NCI-H460 (cell line): Measurements from ENCODE around the gene CHTF18. TPM values are rescaled to one million over a fixed set of nuclear protein-coding genes. Genes with fewer than 3 reads are reported as not detected.

Experiments used
- DNase-seq: peaks from one replicate; pipeline ENCODE4 v3.0.0-alpha.2; 2016; ENCODE audit warnings: low read depth; ENCODE audit errors: extremely low read depth
- small RNA-seq, 2 experiments: library from RNA; depleted of rRNA; stranded (forward); fragments of <200 nt; gene quantifications; one replicate each; pipeline ENCODE3, GENCODE V24; 2014
- total RNA-seq: library from RNA; depleted of rRNA; stranded (reverse); fragments of >200 nt; shearing (Covaris generic); gene quantifications from 2 replicates; pipeline ENCODE4 v1.2.3, GENCODE V29; 2014; rRNA removed

The CHTF18 gene
- total RNA-seq, 1 experiment from 2014 or later: 12.1 TPM

DNA sequence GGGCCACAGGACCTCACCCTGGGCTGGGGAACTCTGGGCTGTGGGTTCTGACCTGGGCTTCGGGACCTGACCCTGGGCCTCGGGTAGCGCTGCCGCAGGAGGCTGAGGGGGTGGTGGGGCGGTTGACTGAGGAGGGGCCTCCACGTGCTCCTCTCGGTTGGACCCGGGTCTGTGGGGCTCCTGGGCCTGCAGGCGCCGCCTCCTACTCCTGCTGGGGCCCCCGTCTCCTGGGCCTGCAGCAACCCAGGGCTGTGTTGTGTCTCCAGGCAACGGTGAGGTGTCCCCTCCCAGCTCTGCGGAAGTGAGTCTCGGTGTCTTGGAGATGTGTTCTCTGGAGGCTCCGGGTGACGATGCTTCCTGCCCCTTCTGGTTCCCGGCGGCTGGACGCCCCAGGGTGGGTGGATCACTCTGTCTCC is 53.6 kb downstream of the CHTF18 start:
- DNase-seq: no peak

DNA sequence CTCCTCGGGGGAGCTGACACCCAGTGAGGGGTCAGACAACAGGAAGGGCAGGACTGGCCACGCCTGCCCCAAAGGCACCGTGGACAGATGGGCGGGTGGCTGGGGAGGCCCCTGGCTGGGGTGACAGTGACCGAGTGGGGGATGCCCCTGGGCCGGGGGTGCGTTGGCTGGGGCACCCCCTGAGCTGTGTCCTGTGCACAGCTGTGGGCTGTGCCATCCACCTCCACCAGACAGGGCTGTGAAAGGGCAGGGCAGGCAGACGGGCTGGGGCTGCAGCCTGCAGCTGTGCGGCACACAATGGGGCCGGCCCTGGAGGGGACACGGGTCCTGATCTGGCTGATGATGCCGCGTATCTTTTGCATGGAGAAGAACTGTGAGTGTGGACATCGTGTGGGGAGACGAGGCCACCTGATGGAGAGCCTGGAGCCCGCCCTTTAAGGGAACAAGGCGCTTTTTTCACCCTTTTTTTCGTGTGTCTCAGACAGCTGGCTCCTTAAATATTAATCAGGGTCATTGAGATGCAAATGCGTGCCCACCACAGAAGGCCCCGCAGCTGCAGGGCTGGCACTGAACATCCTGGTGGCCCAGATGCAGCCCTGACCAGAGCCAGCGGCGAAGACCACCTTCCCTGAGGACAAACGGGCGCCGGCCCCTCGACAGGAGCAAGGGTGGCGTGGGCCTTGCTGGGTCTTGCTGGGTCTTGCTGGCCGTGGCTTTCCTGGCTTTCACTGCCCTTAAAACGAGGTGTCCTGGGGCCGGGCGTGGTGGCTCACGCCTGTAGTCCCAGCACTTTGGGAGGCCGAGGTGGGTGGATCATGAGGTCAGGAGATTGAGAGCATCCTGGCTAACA is 54.5 kb downstream of the CHTF18 start:
- no peak for DNase-seq

DNA sequence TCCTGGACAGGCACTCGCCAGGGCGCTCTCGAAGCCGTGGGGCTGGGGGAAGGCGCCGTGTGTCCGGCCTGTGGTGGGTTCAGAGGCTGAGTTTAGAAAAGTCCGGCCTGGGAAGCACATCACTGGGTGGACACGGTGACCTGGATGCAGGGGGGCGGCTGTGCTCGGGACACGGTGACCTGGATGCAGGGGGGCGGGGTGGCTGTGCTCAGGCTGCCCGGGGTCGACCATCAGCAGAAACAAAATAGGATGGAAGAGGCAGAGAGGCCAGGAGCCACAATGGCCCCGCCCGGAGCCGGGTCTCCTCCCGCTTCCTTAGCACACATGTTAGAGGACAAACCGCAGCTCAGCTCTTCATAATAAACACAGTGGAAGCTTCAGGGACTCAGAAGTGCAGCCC is 55.4 kb downstream of the CHTF18 start:
- no peak for DNase-seq

DNA sequence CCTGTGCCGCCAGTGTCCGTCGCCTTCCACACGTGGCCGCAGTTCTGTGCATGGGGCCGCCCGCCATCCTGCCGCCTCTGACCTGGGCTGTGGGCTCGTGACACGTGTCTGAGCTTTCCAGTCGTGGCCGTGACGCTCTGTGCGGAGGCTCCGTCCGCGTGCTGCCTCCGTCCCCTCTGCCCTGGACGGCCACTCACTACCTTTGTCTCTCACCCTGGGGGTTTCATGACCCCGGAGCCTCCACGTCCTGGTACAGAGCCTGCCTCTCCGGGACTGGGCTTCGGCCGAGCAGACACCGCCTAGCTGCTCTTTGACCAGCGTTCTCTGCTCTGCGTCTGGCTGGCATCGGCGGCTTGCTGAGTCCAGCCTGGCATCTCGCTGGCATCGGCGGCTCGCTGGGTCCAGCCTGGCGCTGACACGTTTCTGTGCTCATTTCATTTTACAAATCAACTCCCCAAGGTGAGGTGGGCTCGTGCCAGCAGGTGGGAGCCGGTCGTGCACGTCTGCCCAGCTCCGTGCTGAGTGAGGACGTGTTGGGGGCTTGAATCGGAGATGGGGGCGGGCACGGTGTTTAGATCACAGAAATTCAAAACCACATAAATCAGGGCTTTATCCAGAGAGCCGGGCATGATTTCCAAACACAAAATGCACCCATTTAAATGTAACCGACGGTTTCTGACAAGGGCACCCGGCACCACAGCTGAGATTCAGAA is 56.4 kb downstream of the CHTF18 start:
- DNase-seq: no peak

DNA sequence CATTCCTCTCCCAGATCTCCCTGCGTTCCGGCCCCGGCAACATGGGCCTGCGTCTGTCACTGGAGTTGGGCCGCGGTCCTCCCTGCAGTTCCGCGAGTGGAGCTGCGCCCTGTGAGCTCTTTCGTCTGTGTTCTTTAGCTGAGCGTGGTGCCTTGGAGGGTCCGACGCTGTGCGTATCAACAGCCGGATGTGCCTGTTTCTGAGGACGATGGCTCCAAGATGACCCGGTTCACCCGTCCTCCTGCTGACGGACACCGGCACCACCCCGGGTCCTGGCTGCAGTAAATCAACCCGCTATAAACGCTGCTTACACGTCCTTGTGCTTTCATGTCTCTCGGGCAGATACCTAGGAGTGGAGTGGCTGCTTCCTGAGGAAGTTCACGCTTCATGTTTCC is 56.9 kb downstream of the CHTF18 start:
- DNase-seq: no peak

DNA sequence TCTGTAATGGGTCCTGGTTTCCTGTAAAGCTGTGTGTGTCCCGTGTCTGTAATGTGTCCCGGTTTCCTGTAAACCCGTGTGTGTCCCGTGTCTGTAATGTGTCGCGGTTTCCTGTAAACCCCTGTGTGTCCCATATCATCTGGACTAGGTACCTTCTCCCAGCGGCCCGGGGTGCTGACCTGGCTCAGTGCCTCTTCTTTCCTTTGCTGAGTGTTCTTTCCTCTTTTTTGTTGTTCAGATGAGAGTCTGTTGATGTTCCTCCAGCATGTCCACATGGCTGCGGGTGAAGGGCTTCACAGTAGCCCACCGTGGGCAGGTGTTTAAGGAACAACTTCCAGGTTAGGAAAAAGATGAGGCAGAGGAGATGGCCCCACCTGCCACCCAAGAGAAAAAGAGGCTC is 58.7 kb downstream of the CHTF18 start:
- no peak for DNase-seq

Small RNA genes lying within 50 kb of the gene (small RNA-seq; reads per million reads assigned to genes)
- 0 reads per million in 2 experiments for gene MIR662

Other genes starting within 250 kb of the CHTF18 start
- 0.05 TPM in 1 of 2 replicates, not detected in the other for gene PRR35, start 228.2 kb upstream of the CHTF18 start, total RNA-seq
- gene NHLRC4, start 221.6 kb upstream of the CHTF18 start, total RNA-seq: 0.12 and 0.35 TPM in 2 replicates
- 16.7 and 18.3 TPM in 2 replicates for gene PIGQ, start 218.7 kb upstream of the CHTF18 start, total RNA-seq
- 10.7 and 11.9 TPM in 2 replicates for gene RAB40C, start 198.6 kb upstream of the CHTF18 start, total RNA-seq
- 0.15 and 0.43 TPM in 2 replicates for gene WFIKKN1, start 157.6 kb upstream of the CHTF18 start, total RNA-seq
- gene METTL26, start 152.3 kb upstream of the CHTF18 start, total RNA-seq: 84.3 and 106 TPM in 2 replicates
- gene MCRIP2, start 146.8 kb upstream of the CHTF18 start, total RNA-seq: 60.2 and 87.0 TPM in 2 replicates
- gene WDR90, start 139.3 kb upstream of the CHTF18 start, total RNA-seq: 13.1 and 14.6 TPM in 2 replicates
- 39.6 and 47.4 TPM in 2 replicates for gene RHOT2, start 120.5 kb upstream of the CHTF18 start, total RNA-seq
- 2.2 and 2.3 TPM in 2 replicates for gene RHBDL1, start 112.9 kb upstream of the CHTF18 start, total RNA-seq
- gene STUB1, start 108.2 kb upstream of the CHTF18 start, total RNA-seq: 69.3 and 83.1 TPM in 2 replicates
- gene JMJD8, start 104.3 kb upstream of the CHTF18 start, total RNA-seq: 46.5 and 52.1 TPM in 2 replicates
- gene WDR24, start 98.2 kb upstream of the CHTF18 start, total RNA-seq: 8.8 and 10.2 TPM in 2 replicates
- 1.7 and 2.0 TPM in 2 replicates for gene FBXL16, start 82.8 kb upstream of the CHTF18 start, total RNA-seq
- 30.3 and 61.8 TPM in 2 replicates for gene METRN, start 73.5 kb upstream of the CHTF18 start, total RNA-seq
- 19.9 and 22.9 TPM in 2 replicates for gene ANTKMT, start 67.5 kb upstream of the CHTF18 start, total RNA-seq
- 4.1 and 4.5 TPM in 2 replicates for gene CCDC78, start 62.2 kb upstream of the CHTF18 start, total RNA-seq
- 9.3 and 11.7 TPM in 2 replicates for gene HAGHL, start 61.5 kb upstream of the CHTF18 start, total RNA-seq
- 32.4 and 36.8 TPM in 2 replicates for gene CIAO3, start 47.6 kb upstream of the CHTF18 start, total RNA-seq
- gene MSLN, start 27.9 kb upstream of the CHTF18 start, total RNA-seq: 0.29 and 0.54 TPM in 2 replicates
- 31.7 and 33.1 TPM in 2 replicates for gene RPUSD1, start 239 bp upstream of the CHTF18 start, total RNA-seq
- not detected in 2 replicates for gene GNG13, start 12.1 kb downstream of the CHTF18 start, total RNA-seq
- 15.6 and 16.2 TPM in 2 replicates for gene LMF1, start 182.4 kb downstream of the CHTF18 start, total RNA-seq
- gene SOX8, start 193.2 kb downstream of the CHTF18 start, total RNA-seq: 0.97 and 1.5 TPM in 2 replicates